ENCODE data around the gene DRAXIN.

The DRAXIN gene

GRCh38 chr1:11736746-11737639 lies 45.5 kb downstream of the DRAXIN start:
- no peak for DNase-seq (ENCODE audit: low read depth in 2 of 2)

- no peak for DNase-seq (ENCODE audit: low read depth in 2 of 2)
Observed at GRCh38 chr1:11738096-11738495, 46.6 kb downstream of the DRAXIN start.

GRCh38 chr1:11738783-11739182 lies 47.3 kb downstream of the DRAXIN start:
- no peak for DNase-seq (ENCODE audit: low read depth in 2 of 2)

- no peak for DNase-seq (ENCODE audit: low read depth in 2 of 2)
Observed at GRCh38 chr1:11740258-11741192, 49.0 kb downstream of the DRAXIN start.

- DNase-seq (ENCODE audit: low read depth in 2 of 2) = no peak
Observed at GRCh38 chr1:11741482-11741881, 50.0 kb downstream of the DRAXIN start.

GRCh38 chr1:11741919-11742558 lies 50.5 kb downstream of the DRAXIN start:
- no peak for DNase-seq (ENCODE audit: low read depth in 2 of 2)

GRCh38 chr1:11744287-11744686 lies 52.8 kb downstream of the DRAXIN start:
- DNase-seq (ENCODE audit: low read depth in 2 of 2) = no peak

- no peak for DNase-seq (ENCODE audit: low read depth in 2 of 2)
Observed at GRCh38 chr1:11746092-11746491, 54.6 kb downstream of the DRAXIN start.

GRCh38 chr1:11746795-11747487 lies 55.4 kb downstream of the DRAXIN start:
- no peak for DNase-seq (ENCODE audit: low read depth in 2 of 2)

GRCh38 chr1:11748294-11749202 lies 57.0 kb downstream of the DRAXIN start:
- no peak for DNase-seq (ENCODE audit: low read depth in 2 of 2)

GRCh38 chr1:11749203-11749689 lies 57.7 kb downstream of the DRAXIN start:
- peak; percentile 33 to 40 for DNase-seq (ENCODE audit: low read depth in 2 of 2)

GRCh38 chr1:11749996-11750395 lies 58.5 kb downstream of the DRAXIN start:
- DNase-seq (ENCODE audit: low read depth in 2 of 2) = no peak

GRCh38 chr1:11751087-11751486 lies 59.6 kb downstream of the DRAXIN start:
- DNase-seq (ENCODE audit: low read depth in 2 of 2) = no peak

GRCh38 chr1:11752359-11753088 lies 61.0 kb downstream of the DRAXIN start:
- no peak for DNase-seq (ENCODE audit: low read depth in 2 of 2)

- no peak for DNase-seq (ENCODE audit: low read depth in 2 of 2)
Observed at GRCh38 chr1:11753555-11754208, 62.2 kb downstream of the DRAXIN start.

- no peak for DNase-seq (ENCODE audit: low read depth in 2 of 2)
Observed at GRCh38 chr1:11757047-11757446, 65.5 kb downstream of the DRAXIN start.

- DNase-seq (ENCODE audit: low read depth in 2 of 2) = no peak
Observed at GRCh38 chr1:11759791-11760190, 68.3 kb downstream of the DRAXIN start.

- no peak for DNase-seq (ENCODE audit: low read depth in 2 of 2)
Observed at GRCh38 chr1:11761285-11761684, 69.8 kb downstream of the DRAXIN start.

- peak in 1 of 2 donors; percentile 29 for DNase-seq (ENCODE audit: low read depth in 2 of 2)
Observed at GRCh38 chr1:11761988-11762406, 70.5 kb downstream of the DRAXIN start, which contains the start of gene C1orf167. Gene C1orf167 (plus strand): TSS chr1:11762193. CDS start chr1:11764401, 2,208 bp downstream.

Measured in stimulated activated CD4-positive, alpha-beta T cell treated with anti-CD3 and anti-CD28 coated beads, Interleukin-15, amount 100 ng/mL, for 48 hours (primary cell).